PFSK-1 (cell line): Measurements from ENCODE around the gene MKNK1.

Experiments used
- FOXP2 ChIP-seq: optimal IDR thresholded peaks from 2 replicates; pipeline ENCODE3; 2011; ENCODE audit warnings: borderline replicate concordance, control low read depth, inconsistent platforms; ENCODE audit not compliant: insufficient read depth; ENCODE audit errors: extremely low read length, extremely low read depth
- POLR2AphosphoS5 ChIP-seq: IDR thresholded peaks from 2 replicates; pipeline ENCODE4 v1.6.1; 2012; ENCODE audit warnings: low read depth, mild to moderate bottlenecking, control low read depth, low read length, moderate library complexity
- REST ChIP-seq, 2 experiments: IDR thresholded peaks; 2 replicates each; pipeline versions ENCODE4 v1.6.1 to v1.8.0; 2011 to 2012; ENCODE audit warnings: low read depth in 2 of 2, low read length in 2 of 2, control low read depth in 1 of 2, inconsistent platforms in 1 of 2, mild to moderate bottlenecking in 1 of 2, moderate library complexity in 1 of 2; ENCODE audit not compliant: insufficient read depth in 1 of 2
- SIN3A ChIP-seq: IDR thresholded peaks from 2 replicates; pipeline ENCODE4 v1.6.1; 2012; ENCODE audit warnings: mild to moderate bottlenecking, low read length, moderate library complexity, borderline replicate concordance; ENCODE audit not compliant: insufficient read depth
- TAF1 ChIP-seq: IDR thresholded peaks from 2 replicates; pipeline ENCODE4 v1.6.1; 2012; ENCODE audit warnings: low read length, control low read depth, borderline replicate concordance; ENCODE audit not compliant: insufficient read depth

Gene MKNK1

GRCh38 chr1:46562498-46562897 is 41.6 kb downstream of the MKNK1 start:
- no peak for TF ChIP-seq POLR2AphosphoS5
- no peak for TF ChIP-seq REST (IDR thresholded peaks at IDR 0.05; ENCODE audit: insufficient read depth in 1 of 2, low read depth in 2 of 2, low read length in 2 of 2)

GRCh38 chr1:46558966-46559365 is 45.1 kb downstream of the MKNK1 start:
- no peak for TF ChIP-seq SIN3A
- no peak for TF ChIP-seq REST (IDR thresholded peaks at IDR 0.05; ENCODE audit: insufficient read depth in 1 of 2, low read depth in 2 of 2, low read length in 2 of 2)
- TF ChIP-seq POLR2AphosphoS5, result no peak
- TF ChIP-seq TAF1, result no peak
- TF ChIP-seq FOXP2, result no peak

- no peak for TF ChIP-seq TAF1
- no peak for TF ChIP-seq POLR2AphosphoS5
- TF ChIP-seq SIN3A, result no peak
- TF ChIP-seq REST (IDR thresholded peaks at IDR 0.05; ENCODE audit: insufficient read depth in 1 of 2, low read depth in 2 of 2, low read length in 2 of 2), result no peak
- TF ChIP-seq FOXP2, result no peak
These were observed 45.7 kb downstream of the MKNK1 start for GRCh38 chr1:46558141-46558963.

- TF ChIP-seq TAF1 (no peak), REST (IDR thresholded peaks at IDR 0.05; ENCODE audit: insufficient read depth in 1 of 2, low read depth in 2 of 2, low read length in 2 of 2) (no peak), POLR2AphosphoS5 (no peak), SIN3A (no peak), FOXP2 (no peak)
These were observed 46.7 kb downstream of the MKNK1 start for GRCh38 chr1:46557403-46557802.
